IPS DF 19.7 (cell line): ENCODE measurements around the gene MAVS.
"Not testable (repeated sequence)": the region's sequence is repeated elsewhere in the genome, so short reads cannot be mapped to it uniquely, and the experiment has no call there.

Experiments
- DNase-seq: peaks from one replicate; pipeline ENCODE4 v3.0.0-alpha.2; 2013; ENCODE audit warnings: low read depth, low spot score

MAVS gene

GRCh38 chr20:3885715-3886114 is 39.1 kb downstream of the MAVS start:
- DNase-seq = no peak

DNA sequence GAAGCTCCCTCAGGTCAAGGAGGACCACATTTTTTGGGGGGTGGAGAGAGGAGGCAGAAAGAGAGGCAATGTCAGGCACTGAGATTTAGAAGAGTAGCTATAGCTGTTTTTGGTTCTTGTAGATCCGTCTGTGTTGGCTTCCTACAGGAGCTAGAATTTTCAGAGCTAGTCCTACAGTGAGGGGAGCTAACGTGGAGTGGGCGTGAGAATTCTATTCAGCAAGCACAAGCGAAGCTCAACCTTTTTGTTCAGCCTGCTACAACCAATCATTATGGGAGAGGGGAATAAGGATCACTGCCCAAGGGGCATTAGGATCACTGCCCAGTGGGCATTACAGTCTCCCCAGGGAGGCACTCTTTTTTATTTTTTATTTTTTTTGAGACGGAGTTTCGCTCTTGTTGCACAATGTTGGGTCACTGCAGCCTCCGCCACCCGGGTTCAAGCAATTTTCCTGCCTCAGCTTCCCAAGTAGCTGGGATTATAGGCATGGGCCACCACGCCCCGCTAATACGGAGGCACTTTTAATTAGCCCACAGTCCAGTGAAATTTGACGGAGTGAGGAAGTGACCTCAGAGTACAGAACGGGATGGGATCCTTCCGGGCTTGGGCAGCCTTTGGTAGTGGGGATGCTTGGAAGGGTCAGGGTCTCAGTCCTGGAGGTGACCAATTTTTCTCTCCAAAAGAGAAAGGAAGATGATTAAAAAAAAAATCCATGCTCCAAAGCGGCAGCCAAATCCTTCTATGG is 41.4 kb downstream of the MAVS start:
- DNase-seq = no peak

DNA sequence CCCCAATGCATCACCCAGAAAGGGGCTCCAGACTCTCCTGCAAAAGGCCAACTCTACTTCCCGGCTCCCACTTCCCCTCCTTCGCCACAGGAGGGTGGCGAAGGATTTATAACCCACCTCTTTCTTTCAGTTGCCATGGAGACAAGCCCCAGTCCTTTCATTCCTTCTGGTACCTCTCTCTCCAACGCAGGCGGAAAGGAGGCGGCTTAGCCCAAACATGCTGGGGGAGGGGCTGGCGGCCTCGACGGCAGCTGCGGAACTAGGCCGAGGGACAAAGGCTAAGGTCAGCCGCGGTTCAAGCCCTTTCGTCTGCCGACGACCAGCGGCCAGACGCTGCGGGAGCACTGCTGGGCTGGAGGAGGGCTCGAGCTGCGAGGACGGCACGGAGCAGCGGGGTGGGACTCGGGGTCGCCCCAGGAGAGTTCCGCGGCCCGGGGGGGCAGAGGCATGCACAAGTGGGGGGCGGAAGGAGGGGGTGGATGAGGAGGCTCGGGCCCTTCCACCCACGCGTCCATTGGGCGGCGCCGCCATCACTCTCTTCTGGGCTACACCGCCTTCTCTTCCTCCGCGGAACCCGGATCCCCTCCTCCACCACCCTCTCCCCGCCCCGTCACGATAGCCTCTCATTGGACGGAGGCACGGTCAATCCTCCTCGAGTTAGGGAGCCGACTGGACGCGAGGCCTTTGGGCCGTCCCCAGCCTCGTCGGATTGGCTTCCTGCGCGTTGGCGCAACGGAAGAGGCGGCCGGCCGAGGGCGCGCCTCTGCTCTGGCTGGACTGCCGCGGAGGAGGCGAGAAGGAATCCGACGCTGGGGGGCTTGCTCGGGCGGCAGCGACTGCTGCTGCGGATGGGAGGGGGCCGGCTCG is 42.2 kb downstream of the MAVS start, which contains the start of gene PANK2:
TSS of gene PANK2 (plus strand) at position 766 of the 867 bp plus-strand sequence.
- DNase-seq = peak; percentile 92

DNA sequence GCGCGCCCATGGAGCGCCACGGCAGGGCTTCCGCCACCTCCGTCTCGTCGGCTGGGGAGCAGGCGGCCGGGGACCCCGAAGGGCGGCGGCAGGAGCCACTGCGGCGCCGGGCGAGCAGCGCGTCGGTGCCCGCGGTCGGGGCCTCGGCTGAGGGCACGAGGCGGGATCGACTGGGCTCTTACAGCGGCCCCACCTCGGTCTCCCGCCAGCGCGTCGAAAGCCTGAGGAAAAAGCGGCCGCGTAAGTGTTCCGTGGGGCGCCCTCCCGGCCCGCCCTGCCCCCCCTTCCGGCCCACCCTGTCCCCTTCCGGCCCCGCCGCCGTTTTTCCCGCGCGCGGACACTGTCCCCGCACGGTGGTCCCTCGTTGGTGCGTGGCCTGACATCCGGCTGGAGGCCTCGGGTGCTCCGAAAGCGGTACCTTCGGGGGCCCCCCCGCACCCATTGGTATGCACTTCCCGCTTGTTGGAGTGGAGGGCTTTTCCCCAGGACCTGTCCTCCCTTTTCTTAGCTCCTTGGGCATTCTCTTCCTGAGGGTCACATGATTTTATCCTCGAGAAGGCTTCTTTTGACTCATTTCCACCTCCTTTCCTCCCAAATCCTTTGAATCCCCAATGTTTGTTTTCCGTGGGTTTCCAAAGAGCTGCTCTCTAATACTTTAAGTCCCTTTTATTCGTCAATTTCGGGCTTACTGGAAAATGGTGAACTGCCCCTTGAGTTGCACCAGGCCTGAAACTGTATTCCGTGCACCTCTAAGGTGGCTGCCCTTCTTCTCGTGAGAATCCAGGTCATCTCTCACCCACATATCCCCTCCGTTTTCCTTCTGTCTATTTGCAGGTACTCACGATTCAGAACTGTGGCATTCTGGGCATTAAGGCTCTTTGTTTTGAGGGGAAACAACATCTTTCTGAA is 43.1 kb downstream of the MAVS start:
- no peak for DNase-seq

- no peak for DNase-seq
Measured at GRCh38 chr20:3890398-3890751, 43.7 kb downstream of the MAVS start.

- DNase-seq = no peak
Measured at GRCh38 chr20:3890999-3891929, 44.6 kb downstream of the MAVS start.

DNA sequence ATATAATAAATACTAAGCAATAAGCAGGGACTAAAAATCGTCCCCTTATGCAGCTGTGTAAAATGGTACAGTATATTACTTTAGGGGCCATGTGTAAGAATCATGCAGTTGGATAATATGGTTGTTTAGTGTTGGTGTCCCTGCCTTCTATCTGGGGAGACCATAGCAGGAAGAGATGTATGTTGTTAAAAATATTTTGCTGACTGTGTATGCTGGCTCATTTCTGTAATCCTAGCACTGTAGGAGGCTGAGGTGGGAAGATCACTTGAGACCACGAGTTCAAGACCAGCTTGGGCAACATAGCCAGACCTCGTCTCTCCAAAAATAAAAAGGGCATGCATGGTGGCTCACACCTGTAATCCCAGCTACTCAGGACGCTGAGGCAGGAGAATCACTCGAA is 48.2 kb downstream of the MAVS start:
- no peak for DNase-seq

- DNase-seq = no peak
Measured at GRCh38 chr20:3896302-3896701, 49.7 kb downstream of the MAVS start.

- no peak for DNase-seq
Measured at GRCh38 chr20:3896853-3897583, 50.4 kb downstream of the MAVS start.

DNA sequence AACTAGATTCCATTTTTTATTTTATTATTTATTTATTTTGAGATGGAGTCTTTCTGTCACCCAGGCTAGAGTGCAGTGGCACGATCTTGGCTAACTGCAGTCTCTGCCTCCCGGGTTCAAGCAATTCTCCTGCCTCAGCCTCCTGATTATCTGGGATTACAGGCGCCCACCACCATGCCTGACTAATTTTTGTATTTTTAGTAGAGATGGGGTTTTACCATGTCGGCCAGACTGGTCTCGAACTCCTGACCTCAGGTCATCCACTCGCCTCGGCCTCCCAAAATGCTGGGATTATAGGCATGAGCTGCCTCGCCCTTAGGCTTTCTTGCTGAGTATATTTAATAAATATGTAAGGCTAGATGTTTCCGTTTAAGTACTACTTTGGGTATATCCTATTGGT is 51.5 kb downstream of the MAVS start:
- DNase-seq = not testable (repeated sequence)

DNA sequence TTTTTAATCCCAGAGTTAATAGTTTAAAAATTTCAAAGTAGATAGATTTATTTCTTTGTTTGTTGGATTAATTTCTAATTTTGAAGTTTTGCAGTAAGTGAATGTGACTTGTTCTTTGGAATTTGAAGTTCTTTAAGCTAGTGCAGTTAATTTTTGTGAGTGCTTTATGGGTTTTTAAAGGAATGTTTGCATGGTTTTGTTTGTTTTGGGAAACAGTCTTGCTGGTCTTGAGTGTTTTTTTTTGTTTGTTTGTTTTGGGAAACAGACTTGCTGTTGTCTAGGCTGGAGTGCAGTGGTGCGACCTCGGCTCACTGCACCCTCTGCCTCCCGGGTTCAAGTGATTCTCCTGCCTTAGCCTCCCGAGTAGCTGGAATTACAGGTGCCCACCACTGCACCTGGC is 52.0 kb downstream of the MAVS start:
- DNase-seq = no peak

- DNase-seq = no peak
Measured at GRCh38 chr20:3900187-3900604, 53.6 kb downstream of the MAVS start.

- DNase-seq = no peak
Measured at GRCh38 chr20:3901028-3901705, 54.5 kb downstream of the MAVS start.

DNA sequence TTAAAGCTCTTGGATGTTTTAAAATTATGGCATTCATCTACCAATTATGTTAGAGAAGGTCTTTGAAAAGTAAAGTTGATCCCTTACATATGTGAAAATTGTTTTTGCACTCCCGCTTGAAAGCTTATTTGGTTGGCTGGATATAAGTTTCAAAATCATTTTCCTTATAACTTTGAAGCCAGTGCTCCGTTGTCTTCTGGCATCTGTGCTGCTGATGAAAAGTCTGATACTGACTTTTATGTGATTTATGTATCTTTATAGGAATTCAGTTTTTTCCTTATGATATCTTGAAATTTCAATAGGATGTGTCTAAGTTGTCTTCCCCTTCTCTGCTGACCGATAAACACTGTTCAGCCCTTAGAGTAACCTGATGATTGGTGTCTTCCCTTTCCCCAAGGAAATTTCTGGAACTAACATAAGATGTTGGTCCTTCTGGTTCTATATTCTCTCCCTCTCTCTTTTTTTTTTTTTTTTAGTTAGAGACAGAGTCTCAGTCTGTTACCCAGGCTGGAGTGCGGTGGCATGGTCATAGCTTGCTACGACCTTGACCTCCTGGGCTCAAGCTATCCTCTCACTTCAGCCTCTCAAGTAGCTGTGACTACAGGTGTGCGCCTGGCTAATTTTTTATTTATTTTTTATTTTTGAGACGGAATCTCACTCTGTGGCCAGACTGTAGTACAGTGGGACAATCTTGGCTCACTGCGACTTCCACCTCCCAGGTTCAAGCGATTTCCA is 55.2 kb downstream of the MAVS start:
- DNase-seq = no peak

DNA sequence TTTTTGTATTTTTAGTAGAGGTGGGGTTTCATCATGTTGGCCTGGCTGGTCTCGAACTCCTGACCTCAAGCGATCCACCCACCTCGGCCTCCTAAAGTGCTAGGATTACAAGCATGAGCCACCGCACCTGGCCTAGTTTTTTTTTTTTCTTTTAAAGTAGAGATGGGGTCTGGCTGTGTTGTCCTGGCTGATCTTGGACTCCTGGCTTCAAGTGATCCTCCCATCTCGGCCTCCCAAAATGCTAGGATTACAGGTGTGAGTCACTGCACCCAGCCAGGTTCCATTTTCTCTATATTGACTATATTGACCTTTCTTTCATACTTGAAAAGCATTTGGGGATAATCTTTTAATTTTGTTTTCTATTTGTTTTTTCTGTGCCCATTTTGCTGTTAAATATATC is 55.8 kb downstream of the MAVS start:
- DNase-seq = no peak

DNA sequence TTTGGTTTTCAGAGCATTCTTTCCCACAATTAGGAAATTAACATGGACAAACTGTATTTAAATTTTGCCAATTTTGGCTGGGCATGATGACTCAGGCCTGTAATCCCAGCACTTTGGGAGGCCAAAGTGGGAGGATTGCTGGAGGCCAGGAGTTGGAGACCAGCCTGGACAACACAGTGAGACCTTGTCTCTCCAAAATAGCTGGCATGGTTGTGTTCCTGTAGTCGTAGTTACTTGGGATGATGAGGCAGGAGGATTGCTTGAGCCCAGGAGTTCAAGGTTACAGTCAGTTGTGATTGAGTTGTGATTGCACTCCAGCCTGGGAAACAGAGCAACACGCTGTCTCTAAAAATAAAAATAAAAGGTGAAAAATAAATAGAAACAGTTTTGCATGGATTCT is 57.6 kb downstream of the MAVS start:
- DNase-seq = no peak

DNA sequence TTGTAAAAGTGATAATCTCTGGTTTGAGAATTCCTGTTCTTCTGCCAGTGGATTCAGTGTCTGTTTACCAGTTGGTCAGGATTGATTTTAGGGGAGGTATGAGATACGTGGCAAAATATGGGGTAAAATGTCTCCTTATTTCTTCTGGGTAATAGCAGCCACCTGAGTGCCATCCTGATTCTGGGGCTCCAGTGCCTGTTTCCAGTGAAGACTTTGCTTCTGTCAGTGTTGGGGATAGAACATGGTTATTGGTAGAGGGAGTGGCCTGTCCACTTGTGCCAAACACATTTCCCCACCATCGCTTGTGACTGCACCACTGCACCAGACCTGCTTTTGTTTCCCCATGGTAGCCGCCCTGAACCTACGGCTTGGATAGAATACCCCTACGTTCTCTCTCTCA is 58.2 kb downstream of the MAVS start:
- DNase-seq = no peak

DNA sequence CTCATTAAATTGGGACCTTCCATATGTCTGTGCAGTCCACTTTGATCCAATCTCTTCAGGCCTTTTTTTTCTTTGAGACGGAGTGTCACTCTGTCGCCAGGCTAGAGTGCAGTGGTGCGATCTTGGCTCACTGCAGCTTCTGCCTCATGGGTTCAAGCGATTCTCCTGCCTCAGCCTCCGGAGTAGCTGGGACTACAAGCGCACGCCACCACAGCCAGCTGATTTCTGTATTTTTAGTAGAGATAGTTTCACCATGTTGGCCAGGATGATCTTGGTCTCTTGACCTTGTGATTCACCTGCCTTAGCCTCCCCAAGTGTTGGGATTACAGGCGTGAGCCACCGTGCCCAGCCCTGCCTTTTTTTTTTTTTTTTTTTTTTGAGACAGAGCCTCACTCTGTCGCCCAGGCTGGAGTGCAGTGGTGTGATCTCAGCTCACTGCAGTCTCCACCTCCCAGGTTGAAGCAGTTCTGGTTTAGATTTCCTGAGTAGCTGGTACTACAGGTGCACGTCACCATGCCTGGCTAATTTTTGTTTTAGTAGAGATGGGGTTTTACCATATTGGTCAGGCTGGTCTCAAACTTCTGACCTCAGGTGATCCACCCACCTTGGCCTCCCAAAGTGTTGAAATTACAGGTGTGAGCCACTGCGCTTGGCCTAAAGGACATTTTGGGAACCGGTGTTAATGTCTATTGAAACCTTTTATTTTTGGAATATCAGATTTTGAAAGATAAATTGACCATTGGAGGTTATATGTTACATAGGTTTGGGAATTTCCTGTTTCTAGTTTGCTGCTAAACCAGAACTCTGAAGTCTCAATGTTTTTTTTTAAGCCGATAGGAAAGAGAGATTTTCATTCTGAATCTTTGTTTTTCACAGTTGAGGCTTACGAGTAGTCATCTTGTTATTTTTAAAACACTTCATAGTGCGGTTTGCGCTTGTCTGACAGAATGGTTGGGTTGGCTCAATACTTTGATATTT is 60.4 kb downstream of the MAVS start:
- not testable (repeated sequence) for DNase-seq
